OCI-LY7 (cell line): Measurements from ENCODE around the gene KCNA1.

Source experiments
- CTCF ChIP-seq: fragments of 200-600 bp; sonication (generic); conservative IDR thresholded peaks from 2 replicates; pipeline ENCODE4 v1.5.1; 2014; ENCODE audit warnings: mild to moderate bottlenecking, antibody characterized with exemption, low read length, moderate library complexity, mixed read lengths
- EZH2phosphoT487 ChIP-seq: fragments of 200-600 bp; sonication (generic); IDR thresholded peaks from 2 replicates; pipeline ENCODE4 v1.6.1; 2018; ENCODE audit warnings: low read depth, borderline replicate concordance, mild to moderate bottlenecking, mixed run types, antibody characterized with exemption, low read length, moderate library complexity, mixed read lengths

- TF ChIP-seq CTCF (no peak), EZH2phosphoT487 (no peak)
Observed at GRCh38 chr12:4951083-4951482, 41.4 kb downstream of the KCNA1 start.
